HK-2 (cell line): ENCODE data around the gene ALG2.

Experiments used
- DNase-seq: peaks from one replicate; pipeline ENCODE4 v3.0.0-alpha.2; 2018; ENCODE audit not compliant: unreplicated experiment

The ALG2 gene

DNA sequence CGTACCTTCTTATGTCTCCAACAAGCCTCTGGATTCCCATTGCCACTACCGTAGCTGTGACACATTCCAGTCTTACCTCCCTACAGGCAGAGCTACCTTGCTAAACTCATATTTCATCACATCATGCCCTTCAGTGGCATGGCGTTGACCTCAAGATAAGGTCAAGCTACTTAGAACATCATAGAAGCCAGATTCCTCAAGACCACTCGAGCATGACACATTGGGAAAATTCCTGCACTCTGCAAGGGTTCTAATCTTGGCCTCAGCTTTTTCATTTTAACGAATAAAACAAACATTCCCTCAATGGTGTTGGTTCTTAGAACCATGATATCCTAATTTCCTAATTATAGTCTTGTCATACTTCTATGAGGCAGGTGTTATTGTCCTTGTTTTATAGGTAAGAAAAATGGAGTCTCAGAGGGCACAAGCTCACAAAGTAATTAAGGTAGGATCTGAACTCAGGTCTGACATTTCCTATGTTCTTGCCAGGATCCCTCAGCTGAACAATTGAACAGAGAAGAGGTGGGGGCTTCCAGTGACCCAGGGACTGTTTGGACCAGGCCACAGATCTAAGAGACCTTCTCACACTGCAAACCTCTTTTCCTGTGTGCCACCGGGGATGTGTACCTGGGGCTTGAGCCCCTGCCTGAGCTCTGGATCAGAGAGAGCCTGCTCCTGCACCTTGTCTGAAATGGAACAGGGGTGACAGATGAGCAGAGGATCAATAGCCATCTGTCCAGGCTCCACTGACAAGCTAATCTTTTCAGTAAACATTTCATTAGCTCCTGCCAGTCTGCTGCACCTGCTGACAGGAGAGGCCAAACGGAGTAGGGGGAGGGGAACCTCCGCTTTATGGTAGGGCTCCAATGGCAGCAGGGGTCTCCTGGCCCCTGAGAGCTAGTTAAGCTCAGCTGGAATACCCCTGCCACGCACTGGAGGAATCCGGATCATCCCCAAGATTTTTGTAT, 49.3 kb downstream of the ALG2 start:
- no peak for DNase-seq

DNA sequence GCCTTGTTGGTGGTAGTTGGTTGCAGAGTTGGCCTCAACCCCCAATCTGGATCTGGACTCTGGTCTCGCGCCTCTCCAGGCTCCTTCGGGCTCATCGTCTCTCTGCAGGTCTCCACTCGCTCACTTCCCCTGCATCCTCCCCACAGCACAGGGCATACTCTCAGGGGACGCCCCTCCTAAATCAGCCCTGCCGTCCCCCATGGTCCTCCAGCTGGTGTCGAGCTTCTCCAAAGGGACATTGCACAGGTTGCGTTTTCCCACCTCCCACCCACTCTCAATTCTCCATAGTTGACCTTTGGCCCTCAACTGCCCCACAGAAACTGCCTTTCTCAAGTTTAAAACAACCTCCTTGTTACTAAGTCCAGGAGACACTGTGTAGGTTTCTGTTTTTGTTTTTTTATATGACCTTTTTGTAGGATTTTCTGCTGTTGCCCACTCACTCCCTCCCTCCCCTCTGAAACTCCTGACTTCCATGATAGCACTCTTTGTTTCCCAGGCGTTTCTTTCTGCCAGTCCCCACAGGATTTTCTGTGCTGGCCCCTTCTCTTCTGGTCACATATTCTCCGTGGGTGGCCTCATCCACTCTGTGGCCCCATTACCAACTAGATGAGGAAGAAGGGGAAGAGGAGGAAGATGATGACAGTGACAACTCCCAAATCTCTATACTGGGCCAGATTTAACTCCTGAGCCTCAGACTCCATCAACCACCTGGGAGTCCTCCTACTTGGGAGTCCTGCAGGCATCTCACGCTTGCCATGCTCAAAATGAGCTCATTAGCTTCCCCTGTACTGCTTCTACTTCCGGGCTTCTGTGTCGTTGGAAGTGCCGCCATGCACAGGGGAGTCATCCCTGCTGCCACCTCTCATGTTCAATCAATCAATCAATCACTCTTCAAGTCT, 50.3 kb downstream of the ALG2 start:
- DNase-seq: no peak

DNA sequence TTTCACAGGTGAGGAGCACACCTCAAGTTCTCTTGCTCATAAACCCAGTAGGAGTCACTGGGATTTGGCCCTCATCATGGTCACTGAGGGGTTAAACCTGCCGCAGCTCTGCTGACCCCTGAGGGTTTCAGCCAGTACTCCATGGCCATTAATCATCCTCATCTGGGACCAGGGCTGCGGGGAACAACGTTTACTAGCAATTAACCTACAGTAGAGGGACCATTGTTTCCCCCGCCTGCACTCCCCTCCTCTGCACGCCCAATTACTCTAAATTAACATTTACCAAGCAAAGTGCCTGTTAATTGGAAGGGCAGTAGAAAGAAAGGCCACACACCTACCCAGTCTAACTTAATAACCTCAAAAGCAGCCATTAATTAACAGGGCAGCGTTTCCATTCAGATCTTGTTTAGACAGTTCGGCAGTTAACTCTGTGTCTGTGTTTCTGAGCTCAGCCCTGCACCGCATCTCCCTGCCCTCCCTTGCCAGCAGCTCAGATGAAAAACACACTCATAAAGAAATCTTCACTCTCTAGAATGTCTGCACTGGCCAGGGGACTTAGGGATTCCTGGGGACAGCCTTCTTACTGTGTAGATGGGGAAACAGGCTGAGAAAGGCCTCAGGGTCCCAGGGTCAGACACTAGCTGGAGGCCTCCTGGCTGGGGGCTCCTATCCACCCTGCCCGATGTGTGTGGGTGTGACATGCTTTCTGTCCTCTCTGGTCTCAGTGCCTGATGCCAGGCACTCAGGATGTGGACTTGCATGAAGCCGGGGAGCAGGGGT, 51.6 kb downstream of the ALG2 start:
- DNase-seq: no peak

DNA sequence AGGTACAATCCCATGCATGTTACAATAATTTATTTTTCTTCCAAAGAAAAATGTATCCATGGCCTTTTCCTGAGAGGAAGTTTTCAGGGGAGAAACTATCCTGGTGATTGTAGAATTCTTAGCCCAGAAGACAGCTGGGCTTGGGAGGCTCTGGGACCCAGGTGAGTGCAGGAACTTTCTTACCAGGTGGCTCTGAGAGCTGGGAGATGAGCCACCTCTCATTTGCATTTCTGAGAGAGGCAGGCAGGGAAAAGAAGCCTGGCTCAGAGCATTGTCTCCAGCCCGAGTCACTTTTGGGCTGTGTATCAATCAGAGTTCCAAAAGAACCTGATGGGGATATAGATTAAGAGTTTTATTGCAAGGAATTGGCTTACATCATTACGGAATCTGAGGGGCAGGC, 52.7 kb downstream of the ALG2 start:
- DNase-seq: no peak

DNA sequence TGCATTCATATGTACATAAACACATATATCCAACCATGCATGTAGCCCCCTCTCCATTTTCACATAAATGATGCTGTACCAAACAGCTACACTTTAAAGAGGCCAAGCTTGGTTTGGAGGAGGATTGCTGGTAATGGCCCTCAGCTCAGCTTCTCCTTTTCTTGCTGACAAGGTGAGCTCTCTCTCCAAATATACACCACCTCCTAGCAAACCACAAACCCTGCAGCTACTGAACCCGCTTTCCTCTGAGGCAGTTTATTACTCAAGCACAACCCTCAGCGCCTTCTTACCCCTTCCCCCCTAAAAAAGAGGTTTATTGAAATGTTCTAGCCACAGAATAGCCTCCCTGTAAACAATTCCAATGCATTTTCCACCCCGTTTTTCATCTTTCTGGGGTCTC, 54.0 kb downstream of the ALG2 start:
- no peak for DNase-seq

DNA sequence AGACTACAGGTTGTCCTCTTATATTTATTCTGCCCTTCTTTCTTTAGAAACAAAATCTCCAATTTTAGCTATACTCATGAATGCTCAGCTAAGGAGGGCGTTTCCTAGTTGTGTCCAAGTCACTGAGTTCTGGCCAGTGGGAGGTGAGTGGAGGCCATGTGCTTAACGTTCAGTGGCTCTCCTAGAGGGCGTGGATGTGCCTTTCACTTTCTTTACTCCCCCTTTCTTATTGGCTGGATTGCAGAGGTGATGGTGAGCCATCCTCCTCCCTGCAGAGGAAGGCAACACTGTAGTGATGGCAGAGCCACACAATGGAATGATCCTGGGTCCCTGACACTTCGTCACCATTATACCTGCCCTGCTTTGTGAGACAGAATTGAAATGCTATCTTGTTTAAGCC, 54.6 kb downstream of the ALG2 start:
- no peak for DNase-seq
